LNCAP (cell line): ENCODE data around the gene BMP8B.
A peak's percentile ranks its signal among the peaks of the same experiment; 100 is the strongest.

ENCODE experiments used
- CTCF ChIP-seq: fragments of 450-650 bp; IDR thresholded peaks from 2 replicates; pipeline ENCODE4 v1.5.1; 2017; ENCODE audit warnings: mild to moderate bottlenecking

Gene BMP8B

GRCh38 chr1:39818482-39818881 is 29.8 kb upstream of the BMP8B start:
- no peak for TF ChIP-seq CTCF

GRCh38 chr1:39816415-39817090 is 27.9 kb upstream of the BMP8B start:
- peak; percentile 91 for TF ChIP-seq CTCF

- TF ChIP-seq CTCF, result no peak
Observed at GRCh38 chr1:39812913-39813312, 24.2 kb upstream of the BMP8B start.

- no peak for TF ChIP-seq CTCF
Observed at GRCh38 chr1:39808784-39809517, 20.3 kb upstream of the BMP8B start.

- TF ChIP-seq CTCF, result no peak
Observed at GRCh38 chr1:39805385-39805784, 16.7 kb upstream of the BMP8B start.

- no peak for TF ChIP-seq CTCF
Observed at GRCh38 chr1:39802496-39803260, 14.0 kb upstream of the BMP8B start.

- TF ChIP-seq CTCF, result no peak
Observed at GRCh38 chr1:39800471-39800835, 11.8 kb upstream of the BMP8B start.
